Fibroblast of lung (primary cell): ENCODE results near the gene TRIP12.
"Not testable (repeated sequence)": the region's sequence is repeated elsewhere in the genome, so short reads cannot be mapped to it uniquely, and the experiment has no call there.

ENCODE experiments used
- CTCF ChIP-seq, 2 donors: IDR thresholded peaks in 1 of 2; conservative IDR thresholded peaks in 1 of 2; 1 replicate in 1 of 2; 2 replicates in 1 of 2; pipeline ENCODE4 v1.5.1; 2011 to 2012; ENCODE audit warnings: low read length in 2 of 2, control low read depth in 1 of 2, inconsistent platforms in 1 of 2, low read depth in 1 of 2, mild to moderate bottlenecking in 1 of 2
- EZH2 ChIP-seq: IDR thresholded peaks from 2 replicates; pipeline ENCODE4 v1.5.1; 2012; ENCODE audit warnings: low read length, control low read depth, mild to moderate bottlenecking; ENCODE audit errors: missing control alignments

- TF ChIP-seq CTCF (conservative IDR thresholded peaks at IDR 0.05 in 1 of 2, IDR thresholded peaks at IDR 0.05 in 1 of 2; ENCODE audit: low read depth in 1 of 2, low read length in 2 of 2); EZH2: not testable (repeated sequence)
Observed at GRCh38 chr2:229900514-229900913, 21.3 kb downstream of the TRIP12 start.
